HepG2 (cell line): ENCODE data around the gene FGGY. TPM values are rescaled to one million over a fixed set of nuclear protein-coding genes. Genes with fewer than 3 reads are reported as not detected.

ENCODE experiments used
- ATAC-seq: fragments of 200-7000 bp; cut with Tn5 transposase; 3 replicates; pipeline ENCODE4 v1.9.1; 2020; ENCODE audit warnings: mild to moderate bottlenecking, moderate library complexity
- BruUV-seq: library from RNA; stranded (reverse); fragments of 400-500 nt; replicated peaks from 2 replicates; lab custom pipeline; 2021; lab: Mats Ljungman, UMichigan
- CTCF ChIA-PET: fragments of 300-600 bp; formaldehyde crosslinking; extraction: SDS; loops from one replicate; lab custom pipeline; 2021; ENCODE audit warnings: low total read pairs, inconsistent platforms, low intra/inter-chr PET ratio; lab: Yijun Ruan, JAX
- POLR2A ChIA-PET: fragments of 350-600 bp; sonication (Branson Sonifier 250); formaldehyde crosslinking; loops from one replicate; lab custom pipeline; 2020; ENCODE audit warnings: antibody characterized with exemption, inconsistent platforms; lab: Yijun Ruan, JAX
- DNase-seq: peaks from one replicate; pipeline ENCODE4 v3.0.0-alpha.2; 2015; ENCODE audit warnings: low spot score
- FAIRE-seq: peaks from 3 replicates; lab custom pipeline; 2011; peaks lifted over from hg19 to GRCh38; lab: Jason Lieb, UNC
- H2AFZ ChIP-seq: one replicate; pipeline ENCODE4 v1.6.1; 2011; ENCODE audit warnings: low read length, inconsistent platforms
- H3K27ac ChIP-seq: fragments of 300-600 bp; 3 replicates; pipeline ENCODE4 v1.8.0; 2011; ENCODE audit warnings: mixed run types, mild to moderate bottlenecking, mixed read lengths, low read length, inconsistent platforms; ENCODE audit not compliant: insufficient read depth; ENCODE audit errors: extremely low read length
- H3K27me3 ChIP-seq, 2 experiments: fragments of 200-600 bp in 1 of 2; 2 replicates in 1 of 2; 3 replicates in 1 of 2; pipeline versions ENCODE4 v1.6.0 to v1.8.0; 2011; ENCODE audit warnings: low read length in 2 of 2, mild to moderate bottlenecking in 2 of 2, moderate library complexity in 2 of 2, inconsistent platforms in 1 of 2; ENCODE audit not compliant: insufficient read depth in 2 of 2, control insufficient read depth in 1 of 2
- H3K36me3 ChIP-seq, 2 experiments: fragments of 200-600 bp in 1 of 2; replicated peaks in 1 of 2; 2 replicates in 1 of 2; 3 replicates in 1 of 2; pipeline versions ENCODE4 v1.5.1 to v1.8.0; 2011; ENCODE audit warnings: low read length in 2 of 2, inconsistent platforms in 1 of 2; ENCODE audit not compliant: insufficient read depth in 2 of 2, control insufficient read depth in 1 of 2
- H3K4me1 ChIP-seq: 2 replicates; pipeline ENCODE4 v1.5.1; 2012; ENCODE audit warnings: low read length, inconsistent platforms; ENCODE audit not compliant: insufficient read depth
- H3K4me2 ChIP-seq: 2 replicates; pipeline ENCODE4 v1.6.0; 2011; ENCODE audit warnings: low read depth, low read length, inconsistent platforms
- H3K4me3 ChIP-seq, 3 experiments: fragments of 200-600 bp in 1 of 3; sonication (generic), shearing (Covaris generic) in 1 of 3; replicated peaks in 1 of 3; 2 replicates each; pipeline ENCODE4 v1.5.1; 2011 to 2016; ENCODE audit warnings: low read length in 3 of 3, inconsistent platforms in 2 of 3, low read depth in 2 of 3, mild to moderate bottlenecking in 2 of 3, control low read depth in 1 of 3, mixed read lengths in 1 of 3; ENCODE audit not compliant: insufficient read depth in 1 of 3
- H3K79me2 ChIP-seq: one replicate; pipeline ENCODE4 v1.6.1; 2011; ENCODE audit warnings: low read length, inconsistent platforms; ENCODE audit not compliant: insufficient read depth
- H3K9ac ChIP-seq: 2 replicates; pipeline ENCODE4 v1.6.0; 2011; ENCODE audit warnings: mild to moderate bottlenecking, low read depth, low read length, inconsistent platforms; ENCODE audit not compliant: insufficient read depth
- H3K9me3 ChIP-seq: 2 replicates; pipeline ENCODE4 v1.5.1; 2012; ENCODE audit warnings: mild to moderate bottlenecking, low read length
- H4K20me1 ChIP-seq: 2 replicates; pipeline ENCODE4 v1.6.0; 2011; ENCODE audit warnings: inconsistent platforms, mild to moderate bottlenecking, low read length, moderate library complexity; ENCODE audit not compliant: insufficient read depth
- HIVEP1 ChIP-seq: sonication (generic); formaldehyde crosslinking; IDR thresholded peaks from 2 replicates; pipeline ENCODE4 v1.4.0; 2020; ENCODE audit warnings: mild to moderate bottlenecking, missing genetic modification reagents
- MAZ ChIP-seq, 2 experiments: sonication (generic) in 1 of 2; formaldehyde crosslinking in 1 of 2; IDR thresholded peaks; 2 replicates each; pipeline versions ENCODE4 v1.5.0 to v1.6.1; 2012 to 2020; ENCODE audit warnings: low read depth in 2 of 2, mild to moderate bottlenecking in 2 of 2, borderline replicate concordance in 1 of 2, improper control_type of control experiment in 1 of 2, low read length in 1 of 2, missing genetic modification reagents in 1 of 2, moderate library complexity in 1 of 2
- MIER2 ChIP-seq: IDR thresholded peaks from 2 replicates; pipeline ENCODE4 v1.6.1; 2016; ENCODE audit warnings: missing biosample characterization, missing genetic modification reagents
- REST ChIP-seq, 2 experiments: IDR thresholded peaks; 2 replicates each; pipeline ENCODE4 v1.6.1; 2011 to 2012; ENCODE audit warnings: low read length in 2 of 2, borderline replicate concordance in 1 of 2, low read depth in 1 of 2, mild to moderate bottlenecking in 1 of 2, moderate library complexity in 1 of 2
- TOPORS ChIP-seq: sonication (generic); formaldehyde crosslinking; IDR thresholded peaks from 2 replicates; pipeline ENCODE4 v1.8.0; 2023; ENCODE audit warnings: mild to moderate bottlenecking, missing genetic modification reagents
- YEATS4 ChIP-seq: sonication (generic); formaldehyde crosslinking; IDR thresholded peaks from 2 replicates; pipeline ENCODE4 v1.4.0; 2020; ENCODE audit warnings: missing genetic modification reagents, borderline replicate concordance
- ZMYM4 ChIP-seq: sonication (generic); formaldehyde crosslinking; IDR thresholded peaks from 2 replicates; pipeline ENCODE4 v1.8.1; 2023; ENCODE audit warnings: mild to moderate bottlenecking, missing genetic modification reagents
- ZNF24 ChIP-seq: fragments of 450-650 bp; IDR thresholded peaks from 2 replicates; pipeline ENCODE4 v1.6.1; 2017; ENCODE audit warnings: antibody characterized with exemption, mild to moderate bottlenecking
- ZNF382 ChIP-seq: sonication (generic); formaldehyde crosslinking; IDR thresholded peaks from 2 replicates; pipeline ENCODE4 v1.5.0; 2020; ENCODE audit warnings: missing genetic modification reagents, mild to moderate bottlenecking, borderline replicate concordance
- ZNF496 ChIP-seq: sonication (generic); formaldehyde crosslinking; IDR thresholded peaks from 2 replicates; pipeline ENCODE4 v1.8.1; 2023; ENCODE audit warnings: mild to moderate bottlenecking, moderate library complexity, missing genetic modification reagents; ENCODE audit not compliant: insufficient replicate concordance
- ZNF652 ChIP-seq: IDR thresholded peaks from 2 replicates; pipeline ENCODE4 v1.6.1; 2016; ENCODE audit warnings: low read depth, borderline replicate concordance
- ZSCAN25 ChIP-seq: sonication (generic); formaldehyde crosslinking; IDR thresholded peaks from 2 replicates; pipeline ENCODE4 v1.8.0; 2022; ENCODE audit warnings: mild to moderate bottlenecking, missing genetic modification reagents
- WGBS: methylation state at CpG from one replicate; pipeline ENCODE4 v1.1.6; 2017; ENCODE audit warnings: low lambda C conversion rate; 5-methylcytosine and 5-hydroxymethylcytosine counted together
- in situ Hi-C: cut with HindIII; loops from 2 replicates; pipeline ENCODE4 v1.10.0; 2017; ENCODE audit warnings: low pct_unique_long_range_greater_than_20kb; ENCODE audit not compliant: extremely low pct_ligation_motif_present
- intact Hi-C: fragments of 100-400 bp; cut with micrococcal nuclease; formaldehyde crosslinking; loops from one replicate; pipeline ENCODE4 v1.10.0; 2022; ENCODE audit not compliant: unreplicated experiment
- polyA plus RNA-seq, 8 experiments: library from polyadenylated mRNA; depleted of rRNA in 3 of 8; stranded (reverse) in 7 of 8; unstranded in 1 of 8; fragments of >200 nt; fragmentation: Illumina TruSeq in 4 of 8; extraction: Trizol in 4 of 8; gene quantifications; 2 replicates each; pipeline versions ENCODE4 v1.2.1 to v1.2.3, GENCODE V29; 2011 to 2016; ENCODE audit warnings: low read depth in 4 of 8, missing spikeins in 1 of 8, mixed read lengths in 1 of 8; ENCODE audit not compliant: insufficient read depth in 1 of 8
- total RNA-seq, 5 experiments: library from RNA; depleted of rRNA; stranded (reverse); fragments of >200 nt; fragmentation: Illumina TruSeq; extraction: Trizol; gene quantifications; 2 replicates each; pipeline ENCODE4 v1.2.3, GENCODE V29; 2016; ENCODE audit warnings: low read depth in 1 of 5

The FGGY gene
- total and polyA plus RNA-seq, 2 of the 13 experiments (the other 11 are each of a cell fraction or from before 2014, with no cell fraction given), result 15.7 to 27.5 TPM

- 100% methylated on average over 1 of the region's 1 CpG for WGBS
- no peak overlapping the region for H3K9ac ChIP-seq
- no peak overlapping the region for H2AFZ ChIP-seq
- no peaks in the 10 kb centered on the region for H4K20me1 ChIP-seq
- CTCF ChIA-PET, result no interaction called here
- FAIRE-seq, result no peak
- POLR2A ChIA-PET, result no interaction called here
- no peaks in the 10 kb centered on the region for H3K27me3 ChIP-seq
- no peaks in the 10 kb centered on the region for H3K36me3 ChIP-seq
- no peaks in the 10 kb centered on the region for H3K79me2 ChIP-seq
- in situ Hi-C loops (no loop called here), intact Hi-C loops (no loop called here)
- no TSS peak for BruUV-seq
- H3K9me3 ChIP-seq, result no peaks in the 10 kb centered on the region
- DNase-seq, result no peak
- TF ChIP-seq TOPORS (CRISPR knock-in tag) (no peak), ZNF652 (CRISPR knock-in tag) (no peak), ZMYM4 (CRISPR knock-in tag) (no peak), YEATS4 (CRISPR knock-in tag) (no peak), ZNF382 (no peak), ZNF24 (no peak), MAZ (IDR thresholded peaks at IDR 0.05; ENCODE audit: borderline replicate concordance, low read depth, low read length) (no peak), MAZ (CRISPR knock-in tag; IDR thresholded peaks at IDR 0.05; ENCODE audit: low read depth) (no peak), ZNF496 (CRISPR knock-in tag) (no peak)
- no peak overlapping the region for H3K4me3 ChIP-seq
- no peak overlapping the region for H3K27ac ChIP-seq
- no peak overlapping the region for H3K4me2 ChIP-seq
- ATAC-seq, result no peak
- H3K4me1 ChIP-seq, result peaks cover 63% of the 10 kb centered on the region
Observed at GRCh38 chr1:59356627-59357026, 59.7 kb downstream of the FGGY start.

GRCh38 chr1:59357645-59358320, 60.9 kb downstream of the FGGY start:
- Histone ChIP-seq H3K79me2 (no peaks in the 10 kb centered on the region), H4K20me1 (no peaks in the 10 kb centered on the region), H3K9me3 (no peaks in the 10 kb centered on the region), H3K4me3 (no peak overlapping the region), H3K27ac (no peak overlapping the region), H2AFZ (no peak overlapping the region), H3K9ac (no peak overlapping the region), H3K4me1 (peaks cover 68% of the 10 kb centered on the region), H3K36me3 (no peaks in the 10 kb centered on the region), H3K27me3 (no peaks in the 10 kb centered on the region), H3K4me2 (no peak overlapping the region)
- ChIA-PET POLR2A (no interaction called here), CTCF (no interaction called here)
- no peak for DNase-seq
- FAIRE-seq, result no peak
- ATAC-seq, result no peak
- intact Hi-C loops (no loop called here), in situ Hi-C loops (no loop called here)
- TF ChIP-seq HIVEP1 (CRISPR knock-in tag) (no peak), ZSCAN25 (CRISPR knock-in tag) (no peak), MIER2 (CRISPR knock-in tag) (peak; percentile 86), REST (IDR thresholded peaks at IDR 0.05; ENCODE audit: borderline replicate concordance in 1 of 2, low read depth in 1 of 2, low read length in 2 of 2) (peak; percentile 19 to 87)
- 97% methylated on average over 5 of the region's 5 CpGs for WGBS
- BruUV-seq, result no TSS peak
